ENCODE results near the gene LRRC3.

GRCh38 chr21:44467859-44468195, 12.5 kb downstream of the LRRC3 start:
- TF ChIP-seq GATA2 (IDR thresholded peaks at IDR 0.05; ENCODE audit: low read depth, low read length) (no peak), GATA3 (IDR thresholded peaks at IDR 0.05; ENCODE audit: low read depth, low read length) (no peak)

Measured in SH-SY5Y (cell line).